Activated T-helper 17 cell treated with anti-CD3 and anti-CD28 coated beads, Interleukin-2, amount 50 U/mL, for 72 hours (primary cell): ENCODE measurements around the gene PLCB3. TPM values are rescaled to one million over a fixed set of nuclear protein-coding genes. Genes with fewer than 3 reads are reported as not detected.

ENCODE experiments used
- ATAC-seq: fragments of 150-1000 bp; cut with Tn5 transposase; replicated peaks from 2 replicates; pipeline ENCODE4 v1.10.0; 2021; ENCODE audit warnings: mild to moderate bottlenecking, moderate library complexity
- H3K27ac Mint-ChIP-seq: one replicate; pipeline ENCODE4 v1.8.0; 2022; ENCODE audit warnings: mixed read lengths
- H3K27me3 Mint-ChIP-seq: one replicate; pipeline ENCODE4 v1.8.0; 2022; ENCODE audit warnings: mixed read lengths
- H3K36me3 Mint-ChIP-seq: one replicate; pipeline ENCODE4 v1.8.0; 2022; ENCODE audit warnings: low read depth, mild to moderate bottlenecking, mixed read lengths
- H3K4me1 Mint-ChIP-seq: one replicate; pipeline ENCODE4 v1.8.0; 2022; ENCODE audit warnings: mixed read lengths
- H3K4me3 Mint-ChIP-seq: one replicate; pipeline ENCODE4 v1.8.0; 2022; ENCODE audit warnings: mild to moderate bottlenecking, mixed read lengths
- H3K9me3 Mint-ChIP-seq: one replicate; pipeline ENCODE4 v1.8.0; 2022; ENCODE audit warnings: mixed read lengths
- total RNA-seq, 2 donors: library from RNA; stranded (reverse); gene quantifications; one replicate each; pipeline ENCODE4 v1.2.3, GENCODE V29; 2022

PLCB3 gene
- total RNA-seq, 2 donors from 2014 or later, result 13.1 to 22.8 TPM

- Mint-ChIP-seq H3K36me3 (peaks cover 100% of the 10 kb centered on the region), H3K4me3 (no peak overlapping the region), H3K27me3 (no peaks in the 10 kb centered on the region), H3K27ac (peak overlapping the region; percentile 59), H3K4me1 (peaks cover 24% of the 10 kb centered on the region), H3K9me3 (no peaks in the 10 kb centered on the region)
- ATAC-seq, result no peak
Measured at GRCh38 chr11:64211181-64211872, 40.0 kb upstream of the PLCB3 start.

- peaks cover 99% of the 10 kb centered on the region for H3K36me3 Mint-ChIP-seq
- no peaks in the 10 kb centered on the region for H3K27me3 Mint-ChIP-seq
- no peaks in the 10 kb centered on the region for H3K9me3 Mint-ChIP-seq
- no peak for ATAC-seq
- no peak overlapping the region for H3K4me3 Mint-ChIP-seq
- no peak overlapping the region for H3K27ac Mint-ChIP-seq
- peaks cover 20% of the 10 kb centered on the region for H3K4me1 Mint-ChIP-seq
Measured at GRCh38 chr11:64216879-64217278, 34.5 kb upstream of the PLCB3 start.

- no peak for ATAC-seq
- H3K4me3 Mint-ChIP-seq, result no peak overlapping the region
- H3K4me1 Mint-ChIP-seq, result peaks cover 9% of the 10 kb centered on the region
- peaks cover 98% of the 10 kb centered on the region for H3K36me3 Mint-ChIP-seq
- no peaks in the 10 kb centered on the region for H3K9me3 Mint-ChIP-seq
- H3K27me3 Mint-ChIP-seq, result no peaks in the 10 kb centered on the region
- H3K27ac Mint-ChIP-seq, result peak overlapping the region; percentile 63
Measured at GRCh38 chr11:64218628-64219353, 32.5 kb upstream of the PLCB3 start.

- H3K4me1 Mint-ChIP-seq, result peaks cover 6% of the 10 kb centered on the region
- H3K9me3 Mint-ChIP-seq, result no peaks in the 10 kb centered on the region
- no peak overlapping the region for H3K27ac Mint-ChIP-seq
Measured at GRCh38 chr11:64219354-64219684, 32.0 kb upstream of the PLCB3 start.

GRCh38 chr11:64219755-64220154 lies 31.6 kb upstream of the PLCB3 start:
- peaks cover 6% of the 10 kb centered on the region for H3K4me1 Mint-ChIP-seq
- H3K36me3 Mint-ChIP-seq, result peaks cover 88% of the 10 kb centered on the region
- H3K27ac Mint-ChIP-seq, result no peak overlapping the region
- ATAC-seq, result no peak
- no peak overlapping the region for H3K4me3 Mint-ChIP-seq
- no peaks in the 10 kb centered on the region for H3K27me3 Mint-ChIP-seq
- H3K9me3 Mint-ChIP-seq, result no peaks in the 10 kb centered on the region

More at GRCh38 chr11:64219354-64219684, 32.0 kb upstream of the PLCB3 start:
- ATAC-seq, result no peak
- peaks cover 92% of the 10 kb centered on the region for H3K36me3 Mint-ChIP-seq
- H3K27me3 Mint-ChIP-seq, result no peaks in the 10 kb centered on the region
- no peak overlapping the region for H3K4me3 Mint-ChIP-seq

GRCh38 chr11:64220271-64220670 lies 31.1 kb upstream of the PLCB3 start:
- Mint-ChIP-seq H3K27me3 (no peaks in the 10 kb centered on the region), H3K9me3 (no peaks in the 10 kb centered on the region), H3K27ac (no peak overlapping the region), H3K4me1 (peaks cover 1% of the 10 kb centered on the region), H3K4me3 (no peak overlapping the region), H3K36me3 (peaks cover 83% of the 10 kb centered on the region)
- no peak for ATAC-seq

GRCh38 chr11:64220798-64221197 lies 30.5 kb upstream of the PLCB3 start:
- Mint-ChIP-seq H3K36me3 (peaks cover 77% of the 10 kb centered on the region), H3K27me3 (no peaks in the 10 kb centered on the region), H3K4me3 (no peak overlapping the region), H3K4me1 (no peaks in the 10 kb centered on the region), H3K9me3 (no peaks in the 10 kb centered on the region), H3K27ac (no peak overlapping the region)
- ATAC-seq, result no peak

GRCh38 chr11:64222651-64223000 lies 28.7 kb upstream of the PLCB3 start:
- Mint-ChIP-seq H3K27me3 (no peaks in the 10 kb centered on the region), H3K36me3 (peaks cover 71% of the 10 kb centered on the region), H3K27ac (no peak overlapping the region), H3K4me1 (no peaks in the 10 kb centered on the region), H3K9me3 (no peaks in the 10 kb centered on the region), H3K4me3 (no peak overlapping the region)
- ATAC-seq, result no peak

- Mint-ChIP-seq H3K4me3 (no peak overlapping the region), H3K36me3 (peaks cover 71% of the 10 kb centered on the region), H3K9me3 (no peaks in the 10 kb centered on the region), H3K27ac (no peak overlapping the region), H3K27me3 (no peaks in the 10 kb centered on the region), H3K4me1 (no peaks in the 10 kb centered on the region)
- ATAC-seq, result no peak
Measured at GRCh38 chr11:64223001-64223651, 28.2 kb upstream of the PLCB3 start.

- Mint-ChIP-seq H3K36me3 (peaks cover 71% of the 10 kb centered on the region), H3K27me3 (no peaks in the 10 kb centered on the region), H3K9me3 (no peaks in the 10 kb centered on the region), H3K4me1 (no peaks in the 10 kb centered on the region), H3K4me3 (peak overlapping the region; percentile 91), H3K27ac (peak overlapping the region; percentile 67)
- ATAC-seq, result no peak
Measured at GRCh38 chr11:64224151-64224890, 27.0 kb upstream of the PLCB3 start.

GRCh38 chr11:64224891-64225607 lies 26.3 kb upstream of the PLCB3 start:
- Mint-ChIP-seq H3K27ac (peak overlapping the region; percentile 67), H3K4me1 (no peaks in the 10 kb centered on the region), H3K36me3 (peaks cover 71% of the 10 kb centered on the region), H3K27me3 (no peaks in the 10 kb centered on the region), H3K9me3 (no peaks in the 10 kb centered on the region), H3K4me3 (peak overlapping the region; percentile 91)
- ATAC-seq, result no peak

GRCh38 chr11:64225608-64226506 lies 25.5 kb upstream of the PLCB3 start, which contains the start of the genes NUDT22 and TRPT1:
TSS of gene NUDT22 (plus strand) at chr11:64226274. CDS start at chr11:64226653, 379 bp downstream.
TSS of gene TRPT1 (minus strand) at chr11:64226186. CDS start at chr11:64225860, 326 bp downstream.
- peak within 1 kb of the TSS; percentile 91 for H3K4me3 Mint-ChIP-seq
- no peaks in the 10 kb centered on the region for H3K27me3 Mint-ChIP-seq
- H3K36me3 Mint-ChIP-seq, result peaks cover 64% of the 10 kb centered on the region
- H3K27ac Mint-ChIP-seq, result peak within 1 kb of the TSS; percentile 85
- no peaks in the 10 kb centered on the region for H3K9me3 Mint-ChIP-seq
- no peaks in the 10 kb centered on the region for H3K4me1 Mint-ChIP-seq
- peak; percentile 77 for ATAC-seq

- peak overlapping the region; percentile 91 for H3K4me3 Mint-ChIP-seq
- no peaks in the 10 kb centered on the region for H3K27me3 Mint-ChIP-seq
- peak overlapping the region; percentile 85 for H3K27ac Mint-ChIP-seq
- peaks cover 58% of the 10 kb centered on the region for H3K36me3 Mint-ChIP-seq
- no peaks in the 10 kb centered on the region for H3K4me1 Mint-ChIP-seq
- peak; percentile 66 for ATAC-seq
- H3K9me3 Mint-ChIP-seq, result no peaks in the 10 kb centered on the region
Measured at GRCh38 chr11:64226507-64227051, 24.8 kb upstream of the PLCB3 start.
